AG04449 (cell line): ENCODE measurements around the gene CEP152.

ENCODE experiments used
- CTCF ChIA-PET: fragments of 350-600 bp; formaldehyde crosslinking; extraction: SDS; loops from one replicate; lab custom pipeline; 2021; ENCODE audit warnings: antibody characterized with exemption; lab: Yijun Ruan, JAX
- POLR2A ChIA-PET: fragments of 400-600, 350-600 bp; formaldehyde crosslinking; extraction: SDS; loops from one replicate; lab custom pipeline; 2020; ENCODE audit warnings: antibody characterized with exemption, inconsistent platforms; lab: Yijun Ruan, JAX
- DNase-seq: peaks from one replicate; pipeline ENCODE4 v3.0.0-alpha.2; 2010; ENCODE audit warnings: low read depth, low spot score
- H3K4me3 ChIP-seq: 2 replicates; pipeline ENCODE4 v1.5.1; 2011; ENCODE audit warnings: low read depth, mild to moderate bottlenecking, control low read depth, low read length
- TF ChIP-seq, protein P1 (sequence below): IDR thresholded peaks from one replicate; pipeline ENCODE4 v1.5.1; 2011; ENCODE audit warnings: mild to moderate bottlenecking, moderate library complexity, low read length, control low read depth, inconsistent platforms; ENCODE audit not compliant: insufficient read depth; ENCODE audit errors: missing control alignments

Gene CEP152

DNA sequence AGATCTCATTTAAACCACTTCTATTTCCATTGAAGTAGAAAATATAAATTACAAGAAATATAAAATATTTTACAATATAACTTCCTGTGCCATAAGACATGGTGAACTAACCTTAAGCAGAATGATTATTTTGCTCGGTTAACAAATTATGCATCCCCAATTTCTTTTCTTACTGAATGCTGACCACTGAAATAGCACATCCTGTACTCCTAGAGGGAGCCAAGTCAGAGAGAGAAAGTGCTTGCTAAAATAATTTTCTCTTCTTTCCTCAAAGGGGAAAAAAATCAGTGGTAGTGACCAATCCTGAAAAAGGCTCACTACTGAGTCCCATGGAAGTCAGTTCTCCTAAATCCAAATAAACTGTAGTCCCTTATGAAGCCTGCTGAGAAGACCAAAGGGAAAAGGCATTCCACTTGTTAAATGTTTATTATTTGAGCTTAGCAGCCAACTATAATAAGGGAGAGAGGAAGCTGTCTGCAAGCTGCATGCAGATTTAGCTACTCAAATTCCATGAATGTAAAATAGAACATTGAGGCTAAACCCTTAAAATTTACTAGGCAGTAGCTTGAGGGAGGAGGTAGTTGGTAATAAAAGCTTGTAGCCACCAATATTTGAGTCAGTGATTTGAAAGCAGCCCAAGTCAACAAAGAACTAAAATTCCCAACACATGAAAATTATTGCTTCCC lies 33.1 kb downstream of the CEP152 start:
- DNase-seq: peak; percentile 10
- ChIA-PET POLR2A (no interaction called here), CTCF (interaction anchor here (2.1 kb wide), 1 partner anchor 23 kb away, joined by 14 read pairs; no protein-coding TSS in a partner anchor)
- H3K4me3 ChIP-seq: no peak overlapping the region
- TF ChIP-seq, protein P1, sequence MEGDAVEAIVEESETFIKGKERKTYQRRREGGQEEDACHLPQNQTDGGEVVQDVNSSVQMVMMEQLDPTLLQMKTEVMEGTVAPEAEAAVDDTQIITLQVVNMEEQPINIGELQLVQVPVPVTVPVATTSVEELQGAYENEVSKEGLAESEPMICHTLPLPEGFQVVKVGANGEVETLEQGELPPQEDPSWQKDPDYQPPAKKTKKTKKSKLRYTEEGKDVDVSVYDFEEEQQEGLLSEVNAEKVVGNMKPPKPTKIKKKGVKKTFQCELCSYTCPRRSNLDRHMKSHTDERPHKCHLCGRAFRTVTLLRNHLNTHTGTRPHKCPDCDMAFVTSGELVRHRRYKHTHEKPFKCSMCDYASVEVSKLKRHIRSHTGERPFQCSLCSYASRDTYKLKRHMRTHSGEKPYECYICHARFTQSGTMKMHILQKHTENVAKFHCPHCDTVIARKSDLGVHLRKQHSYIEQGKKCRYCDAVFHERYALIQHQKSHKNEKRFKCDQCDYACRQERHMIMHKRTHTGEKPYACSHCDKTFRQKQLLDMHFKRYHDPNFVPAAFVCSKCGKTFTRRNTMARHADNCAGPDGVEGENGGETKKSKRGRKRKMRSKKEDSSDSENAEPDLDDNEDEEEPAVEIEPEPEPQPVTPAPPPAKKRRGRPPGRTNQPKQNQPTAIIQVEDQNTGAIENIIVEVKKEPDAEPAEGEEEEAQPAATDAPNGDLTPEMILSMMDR: no peak

DNA sequence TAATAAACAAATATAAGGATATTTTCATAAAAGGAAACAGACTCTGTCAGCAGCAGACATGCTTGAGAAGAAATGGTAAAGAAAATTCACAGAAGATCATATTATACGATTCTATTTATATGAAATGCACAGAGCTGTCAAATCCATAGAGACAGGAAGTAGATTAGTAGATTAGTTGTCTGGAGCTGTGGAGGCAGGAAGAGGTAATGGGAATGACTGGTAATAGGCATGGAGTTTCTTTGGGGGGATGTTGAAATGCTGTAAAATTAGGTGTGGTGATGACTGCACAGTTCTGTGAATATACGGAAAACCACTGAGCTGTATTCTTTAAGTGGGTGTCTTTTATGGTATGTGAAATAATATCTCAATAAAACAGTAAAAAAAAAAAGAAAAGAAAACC lies 35.3 kb downstream of the CEP152 start:
- ChIA-PET POLR2A (no interaction called here), CTCF (interaction anchor here (1.0 to 1.6 kb wide), 4 partner anchors 10 to 57 kb away, joined by 3 to 4 read pairs (median 3); no protein-coding TSS in a partner anchor)
- TF ChIP-seq, protein P1: no peak
- no peak overlapping the region for H3K4me3 ChIP-seq
- DNase-seq: no peak

DNA sequence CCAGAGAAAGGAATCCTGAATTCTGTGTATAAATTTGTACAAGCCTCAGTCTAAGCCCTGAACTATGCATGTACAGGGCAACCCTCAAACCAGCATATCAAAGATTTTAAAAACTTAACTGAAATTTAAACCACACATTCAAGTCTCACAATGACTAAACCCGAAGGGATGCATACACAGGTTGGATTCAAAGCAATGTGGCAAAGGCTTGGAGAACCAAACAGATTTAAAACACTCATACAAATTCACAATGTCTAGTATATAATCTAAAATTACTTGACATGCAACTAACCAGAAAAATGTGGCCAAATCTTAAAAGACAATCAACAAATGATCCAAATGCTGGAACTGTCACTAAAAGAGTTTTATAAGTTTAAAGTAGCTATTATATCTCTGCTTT lies 36.4 kb downstream of the CEP152 start:
- CTCF ChIA-PET: interaction anchor here (1.6 kb wide), 1 partner anchor 11 kb away, joined by 3 read pairs; no protein-coding TSS in a partner anchor
- no peak overlapping the region for H3K4me3 ChIP-seq
- TF ChIP-seq, protein P1: no peak
- no peak for DNase-seq
- POLR2A ChIA-PET: no interaction called here

DNA sequence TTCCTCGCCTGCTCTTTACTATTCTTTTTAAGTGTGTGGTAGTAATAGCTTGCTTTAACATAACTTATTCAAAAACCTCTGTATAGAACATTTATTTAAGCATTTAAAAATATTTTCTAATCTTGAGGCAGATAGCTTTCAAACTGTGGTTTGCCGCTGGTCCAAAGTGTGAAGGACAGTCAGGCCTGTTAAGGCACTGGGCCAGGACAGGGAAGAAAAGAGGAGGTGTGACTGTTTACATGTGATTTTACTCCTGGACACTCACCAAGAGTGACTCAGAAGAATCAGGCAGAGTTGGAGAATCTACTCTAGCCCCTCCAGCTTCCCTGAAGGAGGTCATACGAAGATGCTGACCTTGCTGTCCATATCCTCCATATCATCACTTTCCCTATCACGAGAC lies 44.7 kb downstream of the CEP152 start:
- no peak overlapping the region for H3K4me3 ChIP-seq

DNA sequence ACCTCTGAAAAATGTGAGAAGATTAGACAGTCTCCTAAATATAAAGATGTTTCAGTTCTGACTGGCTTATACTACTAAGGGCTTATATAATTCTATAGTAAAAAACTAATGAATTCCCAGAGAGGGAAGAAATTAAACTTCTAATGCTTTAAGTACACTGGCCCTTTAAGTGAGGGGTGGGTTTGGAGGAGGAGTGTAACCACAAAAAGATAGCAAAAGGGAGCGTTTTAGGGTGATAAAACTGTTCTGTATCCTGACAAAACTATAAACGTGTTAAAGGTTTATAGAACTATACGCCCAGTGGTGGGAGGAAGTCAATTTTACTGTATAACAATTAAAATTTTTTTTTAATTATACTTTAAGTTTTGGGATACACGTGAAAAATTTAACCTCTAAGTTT lies 45.8 kb downstream of the CEP152 start:
- no peak overlapping the region for H3K4me3 ChIP-seq

More for the DNA sequence above, 44.7 kb downstream of the CEP152 start:
- CTCF ChIA-PET: no interaction called here
- TF ChIP-seq, protein P1: no peak
- POLR2A ChIA-PET: no interaction called here
- DNase-seq: no peak

More for the DNA sequence above, 45.8 kb downstream of the CEP152 start:
- no peak for DNase-seq
- POLR2A ChIA-PET: no interaction called here
- CTCF ChIA-PET: no interaction called here
- TF ChIP-seq, protein P1: no peak
